Omental fat pad (tissue), 4 donors: ENCODE measurements around the gene CCR3. TPM values are rescaled to one million over a fixed set of nuclear protein-coding genes. Genes with fewer than 3 reads are reported as not detected.

Source experiments
- ATAC-seq: fragments of 150-250 bp; one replicate; pipeline ENCODE4 v1.9.1; 2016; ENCODE audit warnings: mild to moderate bottlenecking, moderate library complexity; ENCODE audit not compliant: low FRiP score
- DNase-seq: peaks from one replicate; pipeline ENCODE4 v3.0.0-alpha.2; 2019; ENCODE audit warnings: low spot score
- total RNA-seq, 4 donors: library from RNA; depleted of rRNA; stranded (reverse); fragments of >200 nt; gene quantifications; one replicate each; pipeline ENCODE4 v1.1.0, GENCODE V29; 2016
- TF ChIP-seq, protein P1 (sequence below), 3 donors: fragments of 450-650 bp; IDR thresholded peaks; one replicate each; pipeline ENCODE4 v1.5.1; 2016 to 2017; ENCODE audit warnings: antibody characterized with exemption in 3 of 3, mild to moderate bottlenecking in 3 of 3, moderate library complexity in 2 of 3

CCR3 gene
- total RNA-seq, 4 donors from 2014 or later: 0.37 TPM; not detected in 3

DNA sequence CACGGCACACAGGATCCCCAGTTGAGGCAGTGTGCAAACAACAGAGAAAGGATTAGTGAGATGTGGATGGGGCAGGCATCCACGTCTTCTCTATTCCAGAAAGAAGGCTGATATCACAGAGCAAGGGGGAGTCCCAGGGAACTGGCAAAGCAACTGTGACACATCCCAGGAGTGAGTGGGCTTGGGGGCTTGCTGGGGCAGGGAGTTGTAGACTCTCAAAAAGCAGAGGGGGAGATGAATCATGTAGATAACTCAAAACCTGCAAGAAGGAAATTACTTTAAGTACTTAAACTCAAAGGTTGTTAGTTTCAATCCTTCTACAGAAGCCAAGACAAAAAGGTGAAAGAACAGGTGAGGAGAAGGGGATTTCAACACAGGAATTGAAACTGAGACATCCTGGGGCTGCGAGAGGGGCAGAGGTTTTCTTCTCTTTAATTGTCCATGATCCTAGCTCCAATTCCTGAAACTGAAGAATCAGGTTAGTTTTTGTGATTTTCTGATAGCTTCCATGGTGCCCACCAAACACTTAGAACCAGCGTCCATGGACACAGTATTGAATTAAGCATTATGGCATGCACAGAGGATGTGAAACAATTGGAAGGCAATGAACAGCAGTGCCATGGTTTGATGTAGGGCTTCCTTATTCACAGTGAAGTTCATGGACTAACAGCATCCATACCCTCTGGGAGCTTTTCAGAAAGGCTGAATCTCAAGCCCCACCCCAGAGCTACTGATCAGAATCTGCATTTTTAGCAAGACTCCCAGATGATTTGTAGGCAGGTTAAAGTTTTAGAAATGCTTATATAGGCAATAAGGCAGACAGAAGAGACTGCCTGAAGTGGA, 52.0 kb downstream of the CCR3 start:
- ATAC-seq: no peak

GRCh38 chr3:46296826-46297225, 54.6 kb downstream of the CCR3 start:
- DNase-seq (no peak), ATAC-seq (no peak)
- TF ChIP-seq, protein P1, sequence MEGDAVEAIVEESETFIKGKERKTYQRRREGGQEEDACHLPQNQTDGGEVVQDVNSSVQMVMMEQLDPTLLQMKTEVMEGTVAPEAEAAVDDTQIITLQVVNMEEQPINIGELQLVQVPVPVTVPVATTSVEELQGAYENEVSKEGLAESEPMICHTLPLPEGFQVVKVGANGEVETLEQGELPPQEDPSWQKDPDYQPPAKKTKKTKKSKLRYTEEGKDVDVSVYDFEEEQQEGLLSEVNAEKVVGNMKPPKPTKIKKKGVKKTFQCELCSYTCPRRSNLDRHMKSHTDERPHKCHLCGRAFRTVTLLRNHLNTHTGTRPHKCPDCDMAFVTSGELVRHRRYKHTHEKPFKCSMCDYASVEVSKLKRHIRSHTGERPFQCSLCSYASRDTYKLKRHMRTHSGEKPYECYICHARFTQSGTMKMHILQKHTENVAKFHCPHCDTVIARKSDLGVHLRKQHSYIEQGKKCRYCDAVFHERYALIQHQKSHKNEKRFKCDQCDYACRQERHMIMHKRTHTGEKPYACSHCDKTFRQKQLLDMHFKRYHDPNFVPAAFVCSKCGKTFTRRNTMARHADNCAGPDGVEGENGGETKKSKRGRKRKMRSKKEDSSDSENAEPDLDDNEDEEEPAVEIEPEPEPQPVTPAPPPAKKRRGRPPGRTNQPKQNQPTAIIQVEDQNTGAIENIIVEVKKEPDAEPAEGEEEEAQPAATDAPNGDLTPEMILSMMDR (IDR thresholded peaks at IDR 0.05): no peak

More for the DNA sequence above, 52.0 kb downstream of the CCR3 start:
- DNase-seq: no peak
- TF ChIP-seq, protein P1 (IDR thresholded peaks at IDR 0.05): no peak

GRCh38 chr3:46297658-46298423, 55.6 kb downstream of the CCR3 start:
- ATAC-seq: peak; percentile 97
- DNase-seq: peak; percentile 52
- TF ChIP-seq, protein P1 (IDR thresholded peaks at IDR 0.05): no peak

GRCh38 chr3:46298871-46299607, 56.8 kb downstream of the CCR3 start:
- TF ChIP-seq, protein P1 (IDR thresholded peaks at IDR 0.05): no peak
- DNase-seq: no peak
- ATAC-seq: no peak

GRCh38 chr3:46299608-46300460, 57.6 kb downstream of the CCR3 start:
- ATAC-seq: no peak
- TF ChIP-seq, protein P1 (IDR thresholded peaks at IDR 0.05): no peak
- DNase-seq: no peak

DNA sequence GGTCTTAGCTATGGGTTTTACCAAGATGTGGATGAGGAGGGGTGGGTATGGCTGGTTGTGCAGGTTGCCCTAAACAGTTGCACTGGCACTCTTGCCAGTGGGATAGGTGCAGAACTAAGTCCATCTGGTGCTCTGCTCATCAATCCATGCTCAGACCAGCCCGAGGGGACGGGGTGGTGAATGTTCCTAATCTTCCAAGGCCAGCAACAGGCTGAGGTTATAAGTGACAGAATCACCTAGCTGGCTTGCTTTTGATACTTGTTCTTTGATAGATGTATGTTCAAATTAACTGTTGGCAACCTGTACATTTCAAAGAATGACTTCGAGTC, 58.2 kb downstream of the CCR3 start:
- TF ChIP-seq, protein P1 (IDR thresholded peaks at IDR 0.05): no peak
- no peak for DNase-seq
- ATAC-seq: no peak
